ENCODE data around the gene NR1H3.

DNA sequence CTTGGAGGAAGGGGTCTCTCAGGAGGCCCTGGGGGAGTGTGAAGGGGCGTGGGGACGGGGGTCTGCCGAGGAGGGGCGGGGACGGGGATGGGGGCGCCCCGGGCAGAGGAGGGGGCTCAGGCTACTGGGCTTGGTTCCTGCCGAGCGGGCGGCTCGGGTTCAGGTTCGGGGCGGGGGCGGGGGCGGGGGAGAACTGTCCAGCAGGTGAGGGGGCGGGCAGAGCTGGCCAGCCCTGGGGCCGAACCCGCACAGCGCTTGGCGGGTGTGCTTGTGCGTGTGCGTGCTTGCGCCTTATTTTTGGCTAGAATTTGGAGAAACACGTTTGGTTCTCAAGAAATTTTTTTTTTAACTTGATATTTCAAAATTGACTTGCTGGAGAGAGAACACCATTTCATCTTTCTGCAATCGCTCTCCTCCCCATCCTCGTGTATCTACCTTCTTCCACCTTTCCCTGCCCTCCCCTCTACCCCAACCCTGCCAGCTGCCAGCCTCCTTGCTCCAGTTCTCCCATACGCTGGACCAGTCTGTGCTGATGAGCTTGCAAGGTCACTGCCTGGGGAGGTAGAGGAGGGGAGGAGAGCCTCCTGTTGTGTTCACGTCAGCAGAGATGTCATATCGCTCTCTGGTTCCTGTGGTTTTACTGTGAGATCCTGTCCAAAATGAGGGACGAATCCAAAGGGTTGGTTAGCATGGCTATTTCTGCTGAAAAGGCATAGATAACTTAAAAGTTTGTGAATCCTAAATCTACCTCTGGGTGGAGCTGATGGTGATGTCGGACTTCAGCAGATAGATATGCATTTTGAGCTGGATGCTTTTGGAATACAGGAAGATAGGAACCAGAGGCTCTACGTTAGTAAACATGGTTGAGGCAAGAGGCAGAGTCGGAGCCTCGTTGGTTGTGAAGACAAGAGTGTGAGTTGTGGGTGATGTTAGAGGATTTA, 12.8 kb downstream of the NR1H3 start:
- TF ChIP-seq EZH2phosphoT487 (IDR thresholded peaks at IDR 0.05; ENCODE audit: insufficient read depth, low read depth) (no peak), EZH2 (IDR thresholded peaks at IDR 0.05; ENCODE audit: insufficient read depth, poor library complexity, severe bottlenecking) (no peak)

Data from GM23248 (cell line).